Kidney glomerular epithelial cell (primary cell): ENCODE measurements around the gene TFCP2L1.
"Not testable (repeated sequence)": the region's sequence is repeated elsewhere in the genome, so short reads cannot be mapped to it uniquely, and the experiment has no call there.

Source experiments
- DNase-seq: peaks from one replicate; lab custom pipeline; 2025; lab: John Stamatoyannopoulos, UW

Gene TFCP2L1

DNA sequence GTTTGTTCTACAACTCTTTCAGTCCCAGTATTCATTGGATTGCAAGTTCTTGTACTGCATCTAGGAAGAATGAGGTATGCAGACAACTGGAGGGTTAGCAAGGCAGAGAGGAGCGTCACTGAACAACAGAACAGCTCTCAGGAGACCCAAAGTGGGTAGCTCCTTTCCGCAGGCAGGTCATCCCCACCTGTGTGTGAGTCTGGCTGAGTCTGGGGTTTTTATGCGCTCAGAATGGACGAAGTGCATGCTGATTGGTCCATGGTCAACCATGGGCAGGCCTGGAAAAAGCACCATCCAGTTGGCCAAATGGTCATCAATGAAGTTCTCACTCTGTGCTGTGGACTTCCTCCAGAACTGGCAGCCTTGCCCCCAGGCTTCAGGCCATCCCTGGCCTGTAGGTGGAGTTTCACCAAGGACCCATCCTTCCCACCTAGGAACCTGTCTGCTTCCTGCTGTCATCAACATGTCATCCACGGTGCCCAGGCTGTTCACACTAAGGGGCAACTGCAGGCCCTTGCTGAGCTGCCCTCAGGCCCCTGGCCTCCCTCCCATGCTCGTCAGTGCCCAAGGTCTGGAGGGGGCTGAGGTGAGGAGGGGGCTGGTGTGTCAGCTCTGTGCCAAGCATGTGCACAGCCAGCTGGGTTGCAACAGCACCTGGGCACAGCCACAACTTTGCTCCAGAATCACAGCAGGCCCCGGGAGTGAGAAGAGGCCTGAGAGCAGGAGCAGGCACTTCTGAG is 11.1 kb upstream of the TFCP2L1 start:
- no peak for DNase-seq

DNA sequence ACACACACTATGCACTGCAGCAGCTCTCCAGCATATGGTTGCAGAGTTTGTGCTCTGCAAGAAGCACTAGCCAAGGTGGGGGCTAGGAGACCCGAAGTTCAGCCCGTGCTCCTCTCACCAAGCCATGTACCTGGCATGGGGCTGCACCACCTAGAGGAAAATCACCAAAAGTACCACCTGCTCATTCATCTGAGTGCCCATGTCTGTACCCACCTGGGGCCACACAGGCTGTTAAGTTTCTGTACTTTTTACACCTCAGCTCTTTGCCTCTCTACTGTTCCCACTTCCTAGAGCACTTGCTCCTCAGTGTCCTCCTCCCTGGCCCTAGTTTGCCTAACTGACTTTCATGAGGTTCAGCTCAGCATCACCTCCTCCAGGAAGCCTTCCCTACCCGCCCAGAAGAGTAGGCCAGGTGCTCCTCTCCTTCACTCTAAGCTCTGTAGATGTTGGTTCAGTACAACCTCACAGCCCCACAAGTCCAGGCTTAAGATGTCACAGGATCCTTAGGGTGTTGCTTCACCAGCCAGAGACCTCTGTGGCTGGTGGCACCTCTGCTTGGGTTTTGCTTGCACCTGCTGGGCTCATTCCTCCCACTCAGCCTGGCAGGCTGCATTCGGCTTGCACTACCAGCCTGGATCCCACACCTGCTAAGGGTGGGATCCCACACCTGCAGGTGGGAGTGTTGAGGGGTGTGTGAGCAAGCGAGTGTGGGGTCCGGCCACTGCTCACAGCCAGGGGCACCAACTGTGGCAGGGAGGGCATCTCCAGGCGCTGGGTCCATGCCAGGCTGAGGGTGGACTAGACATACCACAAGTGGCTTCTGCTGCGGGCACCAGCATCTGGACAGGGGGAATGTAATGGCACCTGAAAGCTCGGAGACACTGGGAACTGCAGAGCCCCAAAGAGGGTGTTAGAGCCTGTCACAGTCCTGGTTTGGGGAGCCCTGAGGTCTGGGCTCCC is 10.2 kb upstream of the TFCP2L1 start:
- DNase-seq, result no peak

DNA sequence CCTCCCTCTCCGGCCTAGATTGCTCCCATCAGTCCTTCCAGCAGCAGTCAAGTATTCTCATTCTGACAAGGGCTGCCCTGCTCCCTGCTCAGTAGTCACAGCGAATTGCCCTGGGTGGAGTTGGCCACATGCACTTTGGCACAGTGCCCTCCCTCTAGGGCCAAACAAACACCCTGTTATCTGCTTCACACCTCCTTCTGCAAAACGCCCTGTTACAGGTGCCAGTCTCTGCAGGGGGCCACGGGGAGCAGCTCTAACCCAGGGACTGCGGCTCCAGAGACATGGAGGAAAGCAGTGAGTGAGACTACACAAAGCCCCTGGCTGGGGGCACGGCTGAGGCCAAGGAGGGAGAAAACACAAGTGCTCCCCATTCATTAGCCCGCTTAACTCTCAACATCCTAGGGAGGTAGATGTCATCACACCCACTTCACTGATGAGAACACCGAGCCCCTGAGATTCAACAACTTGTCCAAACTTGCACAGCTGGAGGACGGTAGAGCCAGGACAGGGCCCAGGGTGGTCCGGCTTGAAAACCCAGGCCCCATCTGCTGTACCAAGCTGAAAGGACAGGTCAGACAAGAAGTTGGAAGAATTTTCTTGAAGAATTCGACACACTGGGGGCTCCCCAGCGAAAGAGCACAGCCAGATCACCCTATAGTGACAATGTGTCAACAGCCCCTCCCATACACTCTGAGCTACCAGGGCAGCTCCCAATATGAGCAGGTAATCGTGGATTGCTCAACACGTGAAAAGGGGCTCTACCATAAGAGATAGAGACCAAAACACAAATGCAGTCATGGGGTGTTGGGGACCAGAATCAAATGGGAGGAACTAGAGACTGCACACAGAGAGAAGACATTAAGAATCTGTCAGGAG is 8.7 kb upstream of the TFCP2L1 start:
- no peak for DNase-seq

DNA sequence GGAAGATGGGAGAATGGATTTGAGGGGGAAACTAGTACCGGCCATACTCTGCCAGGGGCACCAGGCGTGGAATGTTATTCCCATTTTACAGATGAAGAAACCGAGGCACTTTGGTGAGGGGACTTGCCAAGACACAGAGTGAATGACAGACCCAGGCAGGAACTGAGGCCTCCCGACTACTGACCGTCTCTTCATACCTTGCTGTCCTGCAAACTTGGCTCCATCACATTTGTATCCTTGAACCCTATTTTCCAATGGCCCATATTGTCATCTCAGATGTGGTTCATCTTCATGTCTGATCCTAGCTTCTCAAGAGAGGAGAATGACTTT is 6.2 kb upstream of the TFCP2L1 start:
- DNase-seq, result no peak

DNA sequence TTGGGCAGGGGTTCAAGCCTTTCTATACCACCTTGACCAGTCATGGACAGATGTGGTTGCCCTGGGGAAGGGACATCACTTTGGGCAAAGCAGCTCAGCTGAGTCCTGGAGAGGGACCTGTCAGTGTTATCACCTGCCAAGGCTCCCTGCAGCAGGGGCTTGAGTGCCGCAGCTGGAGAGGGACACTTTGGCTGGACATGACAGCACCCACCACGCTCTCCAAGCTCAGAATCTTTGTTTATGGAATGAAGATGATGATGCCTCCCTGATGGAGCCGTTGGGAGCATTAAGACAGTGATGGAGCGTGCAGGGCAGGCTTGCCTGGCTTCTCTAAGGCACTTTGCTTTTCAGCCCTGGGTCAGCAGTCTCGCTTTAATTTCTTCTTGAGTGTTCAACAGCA is 4.3 kb upstream of the TFCP2L1 start:
- no peak for DNase-seq

DNA sequence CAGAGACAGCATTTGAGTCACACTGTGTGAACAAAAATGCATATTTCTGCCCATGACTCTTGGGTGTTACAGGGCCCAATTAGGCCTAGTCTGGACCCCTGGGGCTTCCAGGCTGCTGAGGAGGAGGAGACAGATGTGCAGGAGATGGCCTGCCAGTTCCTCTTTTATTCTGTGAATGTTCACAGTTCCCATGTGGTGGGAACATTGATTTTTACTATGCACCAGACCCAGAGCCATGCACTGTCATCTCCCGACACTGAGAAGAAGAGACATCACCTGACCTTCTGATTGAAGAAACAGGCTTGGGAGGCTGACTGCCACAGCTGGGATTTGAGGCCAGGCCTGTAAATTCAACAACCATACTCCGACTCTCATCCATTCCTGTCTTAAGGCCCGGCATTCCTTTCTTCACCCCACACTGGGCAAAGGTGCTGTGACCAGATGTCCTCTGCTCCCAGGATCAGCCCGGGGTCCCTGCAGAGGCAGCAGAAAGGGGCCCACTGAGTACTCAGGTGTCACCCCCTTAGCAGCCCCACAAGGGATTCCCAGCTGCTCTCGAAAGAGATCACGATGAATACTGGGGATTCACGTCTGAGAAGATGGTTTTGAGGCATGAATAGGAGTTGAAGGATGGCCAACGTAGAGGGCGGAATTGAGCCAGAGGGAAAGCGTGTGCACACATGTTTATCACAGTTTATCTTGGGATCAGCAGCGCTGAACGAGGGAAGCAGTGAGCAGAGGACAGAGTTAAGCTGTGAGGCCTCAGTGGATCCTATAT is 3.6 kb upstream of the TFCP2L1 start:
- no peak for DNase-seq

DNA sequence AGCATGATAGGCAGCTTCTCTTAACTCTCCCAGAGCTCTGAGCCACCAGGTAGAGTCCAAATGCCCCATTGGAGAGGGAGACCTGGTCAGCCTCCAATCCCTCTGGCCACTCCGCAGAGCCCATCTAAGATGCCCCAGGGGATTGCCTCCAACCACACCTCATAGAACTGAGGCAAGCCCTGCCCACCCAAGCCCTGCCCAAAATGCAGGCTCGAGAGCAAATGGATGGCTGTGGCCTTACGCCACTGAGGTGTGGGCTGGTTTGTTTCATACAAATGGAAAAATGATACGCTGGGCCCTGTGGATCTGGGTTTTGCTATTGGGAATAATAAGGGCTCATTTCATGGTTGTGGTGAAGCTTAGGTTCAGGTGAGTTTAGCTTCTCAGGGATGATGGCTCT is 3.0 kb upstream of the TFCP2L1 start:
- no peak for DNase-seq

DNA sequence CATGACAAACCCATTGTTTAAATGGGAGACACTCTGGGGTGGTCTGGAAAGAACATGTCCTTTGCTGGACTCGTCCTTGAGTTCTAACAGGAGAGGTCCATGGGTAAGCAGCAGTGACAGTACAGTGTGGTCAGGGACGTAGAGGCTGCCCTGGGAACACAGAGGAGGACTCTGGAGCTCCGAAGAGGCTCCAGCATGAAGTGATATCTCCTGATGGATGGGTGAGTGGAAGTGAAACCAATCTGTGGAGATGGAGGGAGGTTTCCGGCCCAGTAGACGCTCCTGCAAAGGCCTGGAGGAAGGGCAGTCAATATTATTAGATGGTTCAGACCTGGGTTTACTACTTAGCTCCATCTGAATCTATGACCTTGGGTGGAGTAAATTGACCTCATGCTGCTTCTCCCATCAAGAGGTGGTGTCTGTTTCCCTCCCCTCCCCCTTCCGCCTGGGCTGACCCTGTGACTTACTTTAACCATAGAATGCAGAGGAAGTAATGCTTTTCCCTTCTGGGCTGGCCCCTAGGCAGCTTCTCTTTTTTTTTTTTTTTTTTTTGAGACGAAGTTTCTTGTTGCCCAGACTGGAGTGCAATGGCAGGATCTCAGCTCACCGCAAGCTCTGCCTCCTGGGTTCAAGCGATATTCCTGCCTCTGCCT is 2.3 kb upstream of the TFCP2L1 start:
- no peak for DNase-seq

DNA sequence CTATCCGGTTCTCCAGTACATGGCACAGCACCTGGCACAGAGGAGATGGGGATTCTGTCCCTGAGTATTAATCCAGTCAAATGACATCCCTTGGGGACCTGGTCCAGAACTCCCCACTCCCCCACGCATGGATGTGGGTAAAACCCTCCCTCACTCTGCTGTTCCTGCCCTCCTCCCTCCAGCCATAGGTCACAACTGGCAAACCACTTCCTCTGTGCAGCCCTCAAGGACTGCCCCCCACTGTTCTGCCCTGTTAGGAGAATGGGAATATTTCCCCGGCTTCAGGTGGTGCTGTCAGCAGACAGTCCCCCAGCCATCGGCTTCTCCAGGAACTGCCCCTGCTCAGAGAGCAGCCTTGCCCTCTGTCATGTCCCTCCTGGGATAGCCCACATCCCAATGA is 1.5 kb upstream of the TFCP2L1 start:
- DNase-seq, result no peak

DNA sequence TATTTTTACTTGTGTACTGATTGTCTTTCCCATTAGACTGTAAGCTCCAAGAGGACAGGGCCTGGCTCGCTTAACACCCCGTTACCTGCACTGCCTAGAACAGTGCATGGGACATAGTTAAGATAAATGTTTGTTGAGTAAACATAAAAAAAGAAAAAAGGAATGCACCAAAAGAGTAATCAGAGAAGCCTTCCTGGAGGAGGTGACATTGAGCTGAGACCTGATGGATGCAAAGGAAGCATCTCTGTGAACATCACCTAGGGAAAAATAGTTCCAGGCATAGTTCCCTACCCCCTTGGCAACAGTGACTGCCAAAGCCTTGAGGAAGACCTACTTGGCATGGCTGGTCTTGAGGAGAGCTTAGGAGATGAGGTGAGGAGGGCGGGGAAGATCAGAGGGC is 924 bp upstream of the TFCP2L1 start:
- no peak for DNase-seq

DNA sequence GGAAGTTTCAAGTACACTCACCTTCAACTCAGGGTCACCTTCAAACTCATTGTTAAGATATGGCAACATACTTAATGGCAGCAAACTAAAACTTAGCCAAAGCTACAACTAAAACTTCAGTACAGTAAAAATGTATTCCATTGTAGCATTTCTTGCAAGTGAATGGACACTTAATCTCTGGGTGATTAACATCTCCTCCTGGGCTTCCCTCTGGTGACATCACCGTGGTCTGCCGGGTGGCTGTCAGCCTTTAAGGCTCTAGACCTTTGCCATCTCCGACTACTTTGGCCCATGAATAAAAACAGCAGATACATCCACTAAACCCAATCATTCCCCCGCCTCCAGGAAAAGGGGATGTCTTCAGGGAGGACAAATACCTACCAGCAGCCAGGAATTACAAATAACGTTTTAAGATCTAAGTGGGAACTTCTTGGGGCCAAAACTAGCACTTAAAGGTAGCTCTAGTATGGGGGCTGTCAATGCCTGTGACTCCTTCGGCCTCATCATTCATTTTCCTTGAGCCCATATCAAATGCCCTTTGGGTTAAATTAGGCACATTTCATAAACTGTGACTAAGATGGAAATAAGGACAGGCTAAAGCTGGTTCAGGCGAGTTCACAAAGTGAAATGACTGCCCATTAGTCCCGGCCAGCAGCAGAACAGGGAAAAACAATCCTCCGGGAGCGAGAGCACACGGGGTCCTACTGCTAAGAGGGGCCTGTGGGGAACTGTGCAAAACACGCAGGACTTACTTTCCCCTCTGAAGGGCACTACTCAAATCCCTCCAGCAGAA is 1.1 kb downstream of the TFCP2L1 start:
- no peak for DNase-seq

DNA sequence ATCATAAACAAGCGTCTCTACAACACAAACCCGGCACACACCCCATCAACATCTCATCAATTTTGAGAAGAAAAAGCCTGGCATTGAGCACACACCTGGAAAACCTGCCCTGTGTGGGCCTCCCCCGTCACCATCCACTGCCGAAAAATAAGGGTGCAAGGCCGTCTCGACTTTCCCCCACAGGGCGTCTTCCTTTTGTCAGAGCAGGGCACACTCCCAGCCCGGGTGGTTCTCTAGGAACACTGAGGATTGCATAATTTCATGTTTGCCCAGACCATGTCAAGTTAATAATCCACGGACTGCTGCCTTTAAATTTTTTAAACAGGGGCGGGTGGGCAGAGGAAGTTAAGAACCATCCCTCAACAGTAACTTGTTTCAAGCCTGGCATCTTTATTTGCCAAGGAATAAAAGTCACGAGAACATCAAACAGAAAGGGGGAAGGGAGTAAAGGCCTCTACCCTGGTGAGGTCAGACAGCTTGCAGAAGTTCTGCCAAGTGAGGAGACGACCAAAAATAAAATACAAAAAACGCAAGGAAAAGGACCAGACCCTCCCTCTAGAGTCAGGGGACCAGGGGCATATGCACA is 2.1 kb downstream of the TFCP2L1 start:
- DNase-seq, result no peak

DNA sequence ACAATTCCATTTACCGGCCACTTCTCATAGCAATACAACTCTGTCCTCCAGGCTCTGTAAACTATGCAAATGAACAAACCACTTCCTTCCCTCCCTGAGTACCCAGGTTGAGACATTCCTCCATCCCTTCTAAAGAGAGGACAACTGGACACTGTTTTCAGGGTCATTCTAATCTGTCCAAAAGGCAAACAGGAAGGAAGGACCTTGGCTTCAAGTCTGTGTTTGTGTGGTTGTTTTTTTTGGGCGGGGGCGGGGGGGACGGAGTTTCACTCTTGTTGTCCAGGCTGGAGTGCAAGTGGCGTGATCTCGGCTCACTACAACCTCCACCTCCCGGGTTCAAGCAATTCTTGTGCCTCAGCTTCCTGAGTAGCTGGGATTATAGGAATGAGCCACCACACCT is 3.3 kb downstream of the TFCP2L1 start:
- no peak for DNase-seq

DNA sequence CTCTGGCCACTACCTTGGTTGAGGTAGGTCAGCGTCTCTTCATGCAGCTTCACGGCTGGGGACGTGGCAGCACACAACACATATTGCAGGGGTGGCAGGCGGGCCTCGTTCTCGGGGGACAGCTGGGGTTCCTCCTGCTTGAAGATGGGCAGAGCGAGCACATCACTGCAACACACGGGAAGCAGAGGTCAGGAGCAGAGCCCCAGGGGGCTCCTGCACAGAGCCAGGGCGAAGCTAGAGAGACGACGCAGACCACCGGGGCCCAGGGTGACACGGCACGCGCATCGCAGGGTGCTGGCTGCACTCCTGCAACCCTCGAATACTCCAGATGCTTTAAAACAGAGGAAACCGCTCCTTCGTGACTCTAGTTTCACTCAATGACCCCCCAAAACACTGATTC is 3.9 kb downstream of the TFCP2L1 start:
- DNase-seq, result no peak

DNA sequence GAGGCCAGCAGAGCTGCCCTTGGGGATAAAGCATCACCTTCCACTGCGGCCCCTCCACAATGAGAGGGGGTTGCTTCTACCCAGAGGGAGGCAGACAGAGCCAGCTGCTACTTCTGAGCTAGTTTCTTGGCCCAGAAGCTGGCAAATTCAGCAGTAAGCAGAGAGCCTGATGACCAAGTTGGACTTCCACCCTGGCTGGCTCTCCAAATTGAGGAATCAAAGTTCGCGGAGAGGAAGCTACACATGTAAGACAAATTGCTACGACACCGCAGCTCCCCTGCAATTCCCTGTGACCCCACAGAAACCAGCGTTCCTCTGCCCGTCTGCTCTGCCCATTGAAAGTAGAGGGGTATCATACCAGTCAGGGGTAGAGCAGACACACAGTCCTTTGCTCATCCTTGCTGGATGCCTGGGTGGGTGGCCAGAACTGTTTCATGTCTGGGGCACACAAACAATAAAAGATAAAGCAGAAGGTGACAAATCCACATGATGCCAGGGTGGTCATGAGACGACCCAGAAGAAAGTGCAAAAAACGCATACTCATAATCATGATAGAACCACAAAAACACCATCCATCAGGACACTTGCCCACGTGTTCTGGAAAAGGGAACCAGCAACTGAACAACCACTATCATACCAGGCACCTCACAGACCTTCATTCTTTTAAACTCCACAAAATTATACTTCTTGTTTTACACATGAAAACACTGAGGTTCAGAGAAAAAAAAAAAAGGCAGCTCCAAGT is 5.4 kb downstream of the TFCP2L1 start:
- no peak for DNase-seq

DNA sequence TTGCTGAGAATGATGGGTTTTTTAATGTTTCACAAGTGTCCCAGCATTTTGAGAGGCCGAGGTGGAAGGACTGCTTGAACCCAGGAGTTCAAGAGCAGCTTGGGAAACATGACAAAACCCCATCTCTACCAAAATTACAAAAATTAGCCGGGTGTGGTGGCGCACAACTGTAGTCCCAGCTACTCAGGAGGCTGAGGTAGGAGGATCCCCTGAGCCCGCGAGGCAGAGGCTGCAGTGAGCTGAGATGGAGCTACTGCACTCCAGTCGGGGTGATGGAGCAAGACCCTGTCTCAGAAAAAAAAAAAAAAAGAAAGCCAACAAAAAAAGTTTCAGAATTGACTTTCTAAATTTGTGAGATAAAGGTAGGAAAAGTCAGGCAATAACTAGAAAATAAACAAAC is 8.7 kb downstream of the TFCP2L1 start:
- DNase-seq, result no peak

DNA sequence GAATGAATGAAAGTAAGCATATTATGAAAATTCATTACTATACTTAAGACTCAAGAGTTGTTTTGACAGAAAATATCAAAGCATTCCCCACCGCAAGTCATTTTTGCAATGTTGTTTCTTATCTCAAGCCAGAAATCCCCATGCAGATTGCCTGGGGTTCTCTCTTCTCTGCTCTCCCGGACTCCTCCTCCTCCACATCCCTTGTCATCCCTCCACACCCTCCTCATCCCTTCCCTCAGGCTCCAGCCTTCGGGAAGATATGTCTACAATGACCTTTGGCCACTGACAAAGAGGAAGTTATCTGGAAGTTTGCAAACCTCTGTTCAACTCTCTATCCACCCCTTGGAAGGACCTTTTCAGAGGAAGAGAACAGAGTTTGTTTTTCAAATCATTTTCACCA is 11.9 kb downstream of the TFCP2L1 start:
- DNase-seq, result no peak

DNA sequence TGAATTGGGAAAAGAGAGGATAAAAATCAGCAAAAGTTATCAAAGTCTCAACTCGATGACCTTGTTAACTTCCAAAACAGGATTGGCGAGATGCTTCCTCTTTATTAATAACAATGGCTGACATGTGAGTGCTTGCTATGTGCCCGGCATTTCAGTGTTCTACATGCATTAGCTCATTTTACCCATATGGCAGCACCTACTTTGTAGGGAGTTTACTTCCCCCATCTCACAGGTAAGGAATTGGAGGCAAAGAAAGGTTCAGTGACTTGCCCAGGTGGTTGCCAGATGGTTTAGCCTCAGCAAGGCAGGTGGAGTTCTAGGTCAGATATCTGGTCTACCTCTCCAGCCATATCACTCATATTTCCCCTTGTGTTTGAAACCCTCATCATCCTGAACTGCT is 12.4 kb downstream of the TFCP2L1 start:
- DNase-seq, result no peak

DNA sequence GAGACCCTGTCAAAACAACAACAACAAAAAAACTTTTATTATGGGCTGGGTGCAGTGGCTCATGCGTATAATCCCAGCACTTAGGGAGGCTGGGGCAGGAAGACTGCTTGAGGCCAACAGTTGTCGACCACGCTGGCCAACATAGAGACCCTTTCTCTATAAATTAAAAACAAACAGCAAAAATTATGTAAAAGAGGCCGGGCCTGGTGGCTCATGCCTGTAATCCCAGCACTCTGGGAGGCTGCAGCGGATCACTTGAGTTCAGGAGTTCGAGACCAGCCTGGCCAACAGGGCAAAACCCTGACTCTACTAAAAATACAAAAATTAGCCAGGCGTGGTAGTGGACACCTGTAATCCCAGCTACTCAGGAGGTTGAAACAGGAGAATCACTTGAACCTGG is 15.6 kb downstream of the TFCP2L1 start:
- DNase-seq, result not testable (repeated sequence)
